GM21528 (cell line): ENCODE results near the gene CNNM1.

Experiments
- ATAC-seq: cut with Tn5 transposase; IDR thresholded peaks from one replicate; pipeline ENCODE4 v1.9.1; 2021; ENCODE audit warnings: mild to moderate bottlenecking, moderate library complexity; ENCODE audit not compliant: unreplicated experiment, low FRiP score

CNNM1 gene

DNA sequence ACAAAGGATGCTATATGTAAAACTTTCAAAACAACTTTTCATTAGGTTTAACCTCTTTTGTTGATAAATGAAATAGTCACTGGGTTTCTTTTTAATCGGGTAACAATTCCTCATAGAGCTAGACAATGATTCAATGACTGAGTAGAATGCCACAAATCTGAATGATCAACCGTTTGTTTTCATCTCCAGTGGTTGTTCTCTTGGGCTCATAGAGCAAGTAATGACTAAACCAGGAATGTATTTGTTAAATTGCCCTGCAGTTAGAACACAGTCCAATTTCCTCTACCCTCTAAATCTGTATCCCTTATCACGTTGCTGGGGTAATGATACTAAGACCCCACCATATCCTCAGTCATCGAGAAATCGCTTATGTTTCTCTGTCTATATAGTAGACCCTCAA, 40.0 kb downstream of the CNNM1 start:
- ATAC-seq, result no peak

DNA sequence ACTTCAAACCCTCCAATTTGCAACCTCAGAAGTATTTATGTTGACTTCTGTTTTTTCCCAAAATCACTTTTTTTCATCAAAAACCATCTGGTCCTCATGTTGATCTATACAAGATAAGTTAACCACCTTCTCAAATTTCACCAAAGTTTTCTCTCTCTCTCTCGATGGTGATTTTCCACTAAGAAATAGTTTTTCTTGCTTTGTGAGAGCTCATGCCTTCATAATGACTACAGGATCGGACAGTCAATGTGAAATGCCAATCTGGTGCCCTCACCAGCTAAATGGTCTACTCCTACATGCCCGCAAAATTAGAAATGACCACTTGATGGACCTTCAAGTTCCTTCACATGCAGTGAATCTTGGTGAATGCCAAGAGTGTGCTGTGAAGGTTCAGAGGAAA, 40.4 kb downstream of the CNNM1 start:
- no peak for ATAC-seq

DNA sequence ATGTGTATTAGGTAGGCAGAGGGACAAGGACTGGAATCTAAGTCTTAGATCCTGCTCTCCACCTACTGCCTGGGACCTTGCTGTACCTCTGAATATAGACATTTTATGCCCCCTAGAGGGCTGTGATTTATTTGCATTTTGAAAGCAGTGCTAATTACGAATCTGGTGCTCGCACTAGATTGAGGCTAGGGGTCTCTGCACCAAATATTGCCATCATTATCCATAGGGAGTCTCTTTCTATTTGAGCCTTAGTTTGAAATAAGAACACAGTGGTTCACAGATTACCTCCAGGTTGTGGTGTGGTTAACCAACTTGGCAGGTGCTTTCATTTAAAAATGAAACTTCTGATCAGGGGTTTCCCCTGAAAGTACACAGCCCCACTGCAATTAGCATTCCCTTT, 41.8 kb downstream of the CNNM1 start:
- peak; percentile 80 for ATAC-seq

DNA sequence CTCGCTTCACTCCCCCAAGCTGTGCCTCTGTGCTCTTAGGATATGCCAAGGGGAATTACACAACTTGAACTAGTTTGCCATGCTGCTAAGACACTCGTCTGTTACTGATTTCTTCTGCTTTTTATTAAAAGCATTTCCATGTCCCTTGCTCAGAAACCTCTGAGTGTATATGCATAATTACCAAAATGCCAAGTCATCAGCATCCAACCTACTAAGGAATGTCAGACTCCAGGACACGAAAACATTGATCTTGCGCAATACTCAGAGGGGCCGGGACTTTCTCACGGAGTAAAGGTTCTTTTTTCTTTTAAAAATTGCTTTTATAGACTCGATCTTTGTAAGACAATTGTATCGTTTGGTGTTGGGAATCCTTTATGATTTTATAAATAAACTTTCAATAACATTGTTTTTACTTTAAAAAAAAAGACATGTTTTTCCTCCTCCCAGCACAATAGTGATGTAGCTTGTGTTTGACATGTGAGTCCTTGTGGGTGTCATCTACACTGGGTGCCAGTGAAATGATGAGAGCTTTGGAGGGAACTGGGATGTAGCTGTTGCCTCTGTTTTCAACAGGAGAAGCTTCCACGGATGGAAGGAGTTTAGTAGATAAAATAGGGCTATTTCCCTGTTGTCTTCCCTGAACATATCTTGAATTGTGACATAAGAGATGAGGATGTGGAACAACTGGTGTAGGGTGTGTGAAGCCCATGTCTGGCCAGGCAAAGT, 43.6 kb downstream of the CNNM1 start:
- no peak for ATAC-seq

DNA sequence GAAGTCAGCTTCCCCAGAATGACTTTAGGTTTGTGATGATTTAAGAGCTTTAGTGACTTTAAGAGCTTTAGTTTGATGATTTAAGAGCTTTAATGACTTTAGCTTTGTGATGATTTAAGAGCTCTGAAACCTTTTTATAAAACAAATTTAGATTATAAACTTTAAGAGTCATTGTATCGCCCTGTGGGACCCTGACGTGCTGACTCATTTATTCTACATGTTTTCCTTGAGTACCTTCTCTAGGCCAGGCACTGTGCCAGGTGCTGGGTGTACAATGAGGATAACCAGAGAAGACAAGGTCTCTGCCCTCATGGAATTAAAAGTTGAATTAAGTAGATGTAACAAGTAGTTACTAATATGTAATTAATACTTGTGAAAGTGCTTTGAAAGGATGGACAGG, 45.4 kb downstream of the CNNM1 start:
- no peak for ATAC-seq

DNA sequence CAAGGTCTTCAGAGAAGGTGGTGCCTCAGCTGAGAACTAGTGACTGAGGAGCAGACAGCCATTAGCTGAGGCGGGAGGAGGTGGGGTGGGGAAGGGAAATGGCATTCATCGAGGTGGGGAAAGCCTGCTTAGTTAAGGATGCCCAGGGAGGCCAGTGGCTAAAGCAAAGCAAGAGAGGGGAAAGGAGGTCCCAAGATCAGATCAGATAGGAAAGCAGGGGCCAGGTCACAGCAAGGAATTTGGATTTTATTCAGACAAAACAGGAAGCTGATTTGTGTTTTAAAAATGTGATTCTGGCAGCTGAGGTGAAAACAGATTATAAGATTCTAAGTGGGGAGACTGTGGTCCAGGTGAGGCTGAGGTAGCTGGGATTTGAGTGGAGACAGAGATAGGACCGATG, 45.8 kb downstream of the CNNM1 start:
- no peak for ATAC-seq

DNA sequence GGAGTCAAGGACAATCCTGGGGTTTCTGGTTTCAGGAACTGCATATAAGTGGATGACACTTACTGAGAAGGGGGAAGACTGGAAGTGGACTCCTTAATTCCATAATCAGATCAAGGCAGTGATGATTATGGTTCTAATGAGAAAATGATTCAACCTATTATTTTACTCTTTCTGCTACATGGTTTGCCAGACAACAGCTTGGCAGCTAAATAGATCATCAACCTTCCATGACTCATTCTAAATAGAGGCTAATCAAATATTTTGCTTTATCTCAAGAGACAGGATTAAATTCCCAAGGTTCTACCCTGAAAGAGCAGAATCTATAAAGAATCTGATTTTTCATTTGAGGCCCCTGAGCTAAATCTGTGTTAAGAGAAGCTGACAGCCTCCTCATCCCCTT, 46.3 kb downstream of the CNNM1 start:
- ATAC-seq, result no peak

DNA sequence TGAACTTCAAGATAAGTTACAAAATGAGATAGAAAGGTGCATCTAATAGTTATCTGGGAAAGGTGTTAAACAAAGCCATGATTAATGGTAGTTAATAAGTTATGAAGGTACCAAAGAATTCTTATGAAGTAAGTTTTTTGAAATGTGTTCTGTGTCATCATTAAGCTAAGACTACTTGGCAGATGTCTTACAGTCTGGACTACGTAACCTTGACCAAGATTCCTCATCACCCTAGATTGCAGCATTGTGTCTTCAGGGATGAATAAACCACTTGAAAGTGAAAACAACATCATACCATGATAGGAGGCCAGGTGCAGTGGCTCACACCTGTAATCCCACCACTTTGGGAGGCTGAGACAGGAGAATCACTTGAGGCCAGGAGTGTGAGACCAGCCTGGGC, 53.0 kb downstream of the CNNM1 start:
- ATAC-seq, result no peak

DNA sequence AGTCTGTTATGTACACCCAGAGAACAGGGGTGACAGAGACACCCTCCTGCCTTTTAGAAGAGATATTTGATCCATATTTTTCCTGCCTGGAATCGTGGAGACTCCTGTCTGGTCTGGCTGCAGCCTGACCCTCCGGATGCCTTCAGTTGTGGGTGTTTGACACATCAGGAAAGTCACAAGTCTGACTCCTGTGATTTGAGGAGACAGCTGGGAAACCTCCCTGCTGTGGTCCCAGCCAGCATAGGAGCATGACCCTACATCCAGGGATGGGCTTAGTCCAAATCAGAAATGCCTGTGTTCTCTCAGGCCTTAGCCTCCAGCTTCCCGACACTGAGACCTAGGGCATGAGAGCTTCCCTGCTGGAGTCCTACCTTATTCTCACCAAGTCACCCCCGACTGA, 57.9 kb downstream of the CNNM1 start:
- ATAC-seq, result no peak

DNA sequence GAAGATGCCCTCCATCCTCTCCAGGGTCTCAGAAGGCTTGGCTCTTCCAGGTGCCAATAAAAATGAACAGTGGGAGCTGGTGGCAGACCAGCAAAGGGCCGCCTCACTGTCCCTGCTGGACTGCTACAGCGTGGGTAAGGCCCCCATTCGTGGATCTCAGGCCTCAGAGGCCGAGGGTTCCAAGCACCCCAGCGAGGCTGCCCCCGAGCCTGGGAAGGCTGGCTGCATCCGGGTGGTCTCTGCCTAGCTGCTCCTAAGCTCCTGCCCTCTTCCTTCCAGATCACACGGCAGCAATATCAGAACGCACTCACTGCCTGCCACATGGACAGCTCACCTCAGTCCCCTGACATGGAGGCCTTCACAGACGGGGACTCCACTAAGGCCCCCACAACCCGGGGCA, 58.4 kb downstream of the CNNM1 start:
- ATAC-seq, result no peak

DNA sequence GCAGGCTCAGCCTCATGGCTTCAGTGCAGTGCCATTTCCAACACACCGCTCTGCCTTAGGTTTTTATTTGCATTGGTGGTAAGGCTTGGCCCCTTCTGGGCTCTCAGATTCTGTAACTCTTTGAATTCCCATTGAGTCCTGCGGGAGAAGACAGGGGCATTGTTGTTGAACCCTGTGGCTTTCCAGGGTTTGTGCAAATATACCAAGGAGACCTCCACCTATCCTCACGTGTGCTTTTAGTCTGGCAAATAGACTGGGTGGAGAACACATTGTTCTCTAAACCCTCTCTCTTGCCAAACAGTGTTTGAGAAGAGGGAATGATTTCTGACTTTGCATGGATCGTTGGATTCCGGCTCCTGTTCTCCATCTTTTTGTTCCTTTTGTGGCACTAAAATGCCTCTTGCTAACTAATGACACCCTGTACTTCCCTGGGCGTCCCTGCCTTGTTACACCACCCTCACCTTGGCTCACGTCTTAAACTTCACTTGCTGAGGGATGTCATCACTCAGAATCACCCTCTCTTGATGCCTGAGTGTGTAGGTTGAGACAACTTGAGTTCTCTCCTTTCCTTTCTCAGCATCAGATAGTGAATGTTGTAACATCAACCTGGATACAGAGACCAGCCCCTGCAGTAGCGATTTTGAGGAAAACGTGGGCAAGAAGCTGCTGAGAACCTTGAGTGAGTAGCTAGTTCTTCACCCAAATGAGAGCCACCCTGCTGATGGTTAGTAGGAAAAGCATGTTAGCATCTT, 60.7 kb downstream of the CNNM1 start:
- no peak for ATAC-seq

DNA sequence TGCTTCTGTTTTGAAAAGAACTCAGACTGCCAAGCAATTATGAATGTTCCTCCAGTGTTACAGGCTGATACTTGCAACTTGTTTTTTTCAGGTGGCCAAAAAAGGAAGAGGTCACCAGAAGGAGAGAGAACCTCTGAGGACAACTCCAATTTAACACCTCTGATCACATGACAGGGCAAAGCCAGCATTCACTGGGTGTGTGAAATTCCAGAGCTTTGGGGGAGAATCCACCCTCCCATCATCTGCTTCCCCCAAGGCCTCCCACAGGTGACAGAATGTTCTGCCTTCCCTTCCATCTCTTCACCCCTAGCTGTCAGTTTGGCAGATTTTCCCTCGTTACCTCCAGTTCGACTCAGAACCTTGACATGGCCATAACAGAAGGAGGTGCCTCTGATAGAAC, 62.2 kb downstream of the CNNM1 start:
- no peak for ATAC-seq

DNA sequence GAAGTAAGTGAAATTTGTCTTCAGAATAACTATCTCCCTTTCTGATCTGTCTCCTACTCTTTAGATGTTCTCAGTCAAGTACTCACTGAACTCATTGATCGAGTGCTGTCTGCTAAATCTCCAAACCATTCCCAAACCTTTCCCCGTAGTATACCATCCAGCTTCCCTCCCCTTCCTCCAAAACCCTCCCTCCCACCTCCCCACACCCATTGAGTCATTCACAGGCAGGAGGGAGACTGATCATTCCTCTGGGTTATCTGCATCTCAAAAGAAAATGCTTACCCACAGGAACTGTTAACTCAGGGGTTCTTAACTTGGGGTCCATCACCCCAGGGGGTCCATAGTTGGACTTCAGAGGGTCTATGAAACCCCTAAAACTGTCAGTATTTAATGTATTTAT, 63.9 kb downstream of the CNNM1 start:
- ATAC-seq, result no peak

DNA sequence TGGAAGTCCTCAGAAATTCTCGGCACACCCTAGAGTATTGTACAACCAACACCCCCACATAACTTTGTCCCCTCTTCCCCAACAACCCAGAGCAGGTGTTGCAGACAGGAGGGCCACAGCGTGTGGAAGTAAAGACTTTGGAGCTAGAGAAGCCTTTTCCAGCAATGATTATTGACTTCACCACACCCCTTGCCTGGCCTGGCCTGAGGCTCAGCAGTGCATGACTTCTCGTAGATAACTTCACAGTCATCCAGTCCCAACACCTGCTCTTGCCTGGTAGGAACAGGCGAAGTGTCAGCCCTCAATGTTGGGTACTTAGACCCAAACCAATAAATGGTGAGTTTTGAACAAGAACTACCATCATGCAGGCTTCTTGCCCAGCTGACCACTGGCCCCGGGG, 64.5 kb downstream of the CNNM1 start:
- ATAC-seq, result no peak

DNA sequence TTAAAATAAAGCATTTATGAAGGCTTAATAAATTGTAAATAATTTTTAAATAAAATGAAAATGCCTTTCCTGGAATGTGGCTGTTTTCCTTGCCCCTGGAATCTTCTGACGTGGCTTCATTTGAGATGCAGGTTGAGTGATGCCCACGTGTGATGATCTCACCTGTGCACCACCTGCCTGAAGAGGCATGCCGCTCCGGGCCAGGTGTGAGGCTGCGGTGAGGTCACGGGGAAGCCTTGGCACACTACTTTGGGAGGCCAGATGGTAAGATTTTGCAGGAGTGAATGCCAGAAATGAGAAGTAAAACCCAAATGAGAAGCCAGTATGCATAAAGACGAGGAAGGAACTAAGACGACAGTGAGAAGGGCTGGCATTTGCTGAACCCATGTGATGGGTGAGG, 65.1 kb downstream of the CNNM1 start:
- ATAC-seq, result no peak

DNA sequence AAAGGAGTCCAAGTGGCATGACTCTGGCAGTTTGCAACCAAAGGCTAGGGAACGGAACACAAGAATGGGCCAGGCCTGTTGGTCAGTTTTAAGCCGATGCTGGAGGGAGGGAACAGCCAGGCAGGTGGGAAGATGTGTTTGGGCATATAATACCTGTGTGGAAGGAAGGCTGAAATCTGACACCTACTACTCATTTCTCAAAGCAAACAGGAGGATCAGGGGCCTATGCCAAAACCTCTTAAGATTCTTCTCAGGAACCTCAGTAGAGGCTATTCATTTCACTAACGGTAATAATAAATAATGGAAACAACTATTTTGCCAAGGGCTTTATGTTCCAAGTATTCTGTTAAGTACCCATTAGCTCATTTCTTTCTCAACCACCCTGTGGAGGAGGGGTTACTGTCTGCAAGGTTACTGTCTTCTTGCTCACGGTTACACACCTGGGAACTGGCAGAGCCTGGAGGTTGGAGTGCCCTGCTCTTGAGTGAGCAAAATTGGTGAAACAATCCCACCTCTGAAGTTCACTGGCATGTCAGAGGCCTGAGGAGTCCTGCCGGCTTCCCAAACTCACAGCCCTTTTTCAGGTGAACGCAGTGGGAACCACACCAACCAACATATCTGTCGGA, 65.7 kb downstream of the CNNM1 start:
- no peak for ATAC-seq

DNA sequence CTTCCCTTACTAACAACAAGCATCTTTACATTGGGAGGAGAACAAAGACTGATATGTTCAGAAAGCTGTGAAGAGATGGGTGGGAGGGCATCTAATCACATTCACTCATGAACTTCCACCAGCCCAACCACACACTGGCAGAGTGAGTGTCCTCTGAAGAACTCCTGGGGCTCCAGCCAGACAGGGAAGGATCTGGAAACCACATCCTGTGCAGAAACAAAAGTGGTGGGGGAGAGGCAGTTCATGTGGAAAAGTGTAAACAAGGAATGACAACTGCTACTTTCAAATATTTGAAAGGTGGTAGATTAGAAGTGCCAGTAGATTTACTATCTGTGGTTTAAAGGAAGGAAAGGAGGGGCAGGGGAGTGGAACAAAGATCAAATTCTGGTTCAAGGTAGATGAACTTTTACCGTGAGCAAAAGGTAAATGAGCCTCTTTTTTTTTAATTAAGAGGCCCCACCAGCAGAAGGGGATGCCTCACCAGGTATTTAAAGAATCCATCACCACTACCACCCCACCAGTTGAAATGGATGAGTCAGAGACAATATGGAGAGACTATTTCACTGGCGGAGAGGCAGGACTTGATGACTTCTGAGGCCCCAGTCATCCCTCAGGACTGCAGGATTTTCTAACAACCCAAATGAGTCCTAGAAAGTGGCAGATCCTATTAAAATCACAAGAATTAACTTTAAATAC, 66.7 kb downstream of the CNNM1 start:
- no peak for ATAC-seq

DNA sequence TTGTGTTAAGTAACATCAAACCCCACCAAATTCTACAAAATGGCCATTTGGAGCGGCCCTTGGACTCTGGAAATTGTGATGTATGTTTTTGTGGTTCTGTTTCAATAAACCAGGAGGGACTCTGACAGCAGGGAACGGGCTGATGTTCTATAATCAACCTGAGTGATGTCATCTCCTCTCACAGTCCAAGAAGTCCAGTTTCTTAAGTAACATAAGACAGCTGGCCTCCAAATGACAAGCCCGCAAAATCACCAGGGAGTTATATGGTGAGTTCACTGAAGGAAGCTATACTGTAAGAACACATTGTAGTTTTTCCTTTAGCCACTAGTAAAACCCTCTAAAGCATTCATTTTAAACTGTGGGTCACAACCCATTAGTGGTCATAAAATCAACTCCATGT, 67.3 kb downstream of the CNNM1 start:
- ATAC-seq, result no peak

DNA sequence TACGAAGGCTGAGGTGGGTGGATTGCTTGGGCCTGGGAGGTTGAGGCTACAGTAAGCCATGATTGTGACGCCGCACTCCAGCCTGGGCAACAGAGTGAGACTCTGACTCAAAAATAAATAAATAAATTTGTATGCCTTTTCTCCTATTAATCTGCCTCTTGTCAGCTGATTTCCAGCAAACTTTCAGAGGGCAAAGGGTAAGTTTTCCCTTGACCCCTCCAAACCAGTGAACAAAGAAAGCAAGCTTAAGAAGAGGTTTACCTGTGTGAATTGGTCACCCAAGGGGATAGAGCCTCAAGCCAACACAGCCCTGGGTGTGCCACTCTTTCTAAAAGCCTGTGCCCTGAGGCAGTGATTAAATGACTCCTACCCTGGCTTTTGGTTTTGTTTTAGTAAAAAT, 70.5 kb downstream of the CNNM1 start:
- ATAC-seq, result no peak

DNA sequence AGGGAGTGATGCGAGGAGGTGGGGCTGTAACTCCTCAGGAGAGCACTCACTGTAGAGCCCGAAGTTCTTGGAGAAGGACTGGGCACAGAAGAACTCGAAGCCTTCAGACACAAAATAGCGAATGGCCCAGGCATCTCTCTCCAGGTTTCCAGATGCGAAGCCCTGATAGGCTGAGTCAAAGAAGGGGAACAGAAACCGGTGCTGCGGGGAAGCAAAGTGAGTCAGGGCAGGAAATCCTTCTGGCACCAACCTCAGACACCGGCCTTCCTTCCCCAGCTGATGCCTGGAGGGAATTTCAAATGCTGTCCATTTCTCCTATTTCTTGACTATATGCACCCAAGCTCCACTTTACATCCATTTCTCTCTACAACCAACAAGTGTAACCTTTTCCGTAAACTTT, 74.5 kb downstream of the CNNM1 start:
- no peak for ATAC-seq

DNA sequence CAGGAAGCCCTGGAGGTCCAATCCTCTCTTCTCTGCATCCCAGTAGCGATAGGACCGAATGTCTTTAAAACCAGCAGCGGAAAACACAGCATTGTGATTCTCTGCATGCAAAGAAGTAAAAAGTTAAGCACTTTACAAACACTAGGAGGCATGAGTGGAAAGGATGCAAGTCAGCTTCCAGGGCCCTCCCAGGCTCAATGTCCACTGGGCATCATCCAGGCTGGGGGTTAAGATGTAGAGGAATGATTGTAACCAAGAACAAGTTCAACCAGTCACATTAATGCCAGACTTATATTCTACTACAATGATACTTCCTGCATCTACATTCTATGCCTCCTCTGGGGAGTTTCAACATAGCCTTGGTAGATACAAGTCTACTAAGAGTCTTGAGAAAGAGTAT, 77.0 kb downstream of the CNNM1 start:
- no peak for ATAC-seq
